ENCODE results near the gene MARCHF3.

MARCHF3 gene

DNA sequence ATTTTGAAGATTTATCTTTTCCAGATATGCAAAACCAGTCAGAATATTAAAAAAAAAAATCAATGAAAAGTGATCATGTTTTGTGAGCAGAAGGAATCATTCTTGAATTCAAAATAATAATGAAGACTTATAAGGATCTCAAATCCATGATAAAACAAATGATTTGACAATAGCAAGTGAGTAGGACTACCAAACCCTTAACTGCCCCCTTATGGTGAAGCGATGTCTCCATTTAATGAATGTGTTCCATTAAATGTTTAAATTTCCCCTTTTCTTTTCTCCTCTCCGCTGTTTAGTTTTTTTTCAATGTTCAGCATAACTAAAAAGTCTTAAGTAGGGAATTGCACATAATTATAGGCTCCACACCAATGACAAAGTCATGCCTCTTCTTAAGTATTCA is 12.2 kb upstream of the MARCHF3 start:
- TF ChIP-seq, protein P1, sequence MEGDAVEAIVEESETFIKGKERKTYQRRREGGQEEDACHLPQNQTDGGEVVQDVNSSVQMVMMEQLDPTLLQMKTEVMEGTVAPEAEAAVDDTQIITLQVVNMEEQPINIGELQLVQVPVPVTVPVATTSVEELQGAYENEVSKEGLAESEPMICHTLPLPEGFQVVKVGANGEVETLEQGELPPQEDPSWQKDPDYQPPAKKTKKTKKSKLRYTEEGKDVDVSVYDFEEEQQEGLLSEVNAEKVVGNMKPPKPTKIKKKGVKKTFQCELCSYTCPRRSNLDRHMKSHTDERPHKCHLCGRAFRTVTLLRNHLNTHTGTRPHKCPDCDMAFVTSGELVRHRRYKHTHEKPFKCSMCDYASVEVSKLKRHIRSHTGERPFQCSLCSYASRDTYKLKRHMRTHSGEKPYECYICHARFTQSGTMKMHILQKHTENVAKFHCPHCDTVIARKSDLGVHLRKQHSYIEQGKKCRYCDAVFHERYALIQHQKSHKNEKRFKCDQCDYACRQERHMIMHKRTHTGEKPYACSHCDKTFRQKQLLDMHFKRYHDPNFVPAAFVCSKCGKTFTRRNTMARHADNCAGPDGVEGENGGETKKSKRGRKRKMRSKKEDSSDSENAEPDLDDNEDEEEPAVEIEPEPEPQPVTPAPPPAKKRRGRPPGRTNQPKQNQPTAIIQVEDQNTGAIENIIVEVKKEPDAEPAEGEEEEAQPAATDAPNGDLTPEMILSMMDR (IDR thresholded peaks at IDR 0.05; ENCODE audit: extremely low read depth, missing control alignments): no peak
- DNase-seq (ENCODE audit: low spot score): no peak

DNA sequence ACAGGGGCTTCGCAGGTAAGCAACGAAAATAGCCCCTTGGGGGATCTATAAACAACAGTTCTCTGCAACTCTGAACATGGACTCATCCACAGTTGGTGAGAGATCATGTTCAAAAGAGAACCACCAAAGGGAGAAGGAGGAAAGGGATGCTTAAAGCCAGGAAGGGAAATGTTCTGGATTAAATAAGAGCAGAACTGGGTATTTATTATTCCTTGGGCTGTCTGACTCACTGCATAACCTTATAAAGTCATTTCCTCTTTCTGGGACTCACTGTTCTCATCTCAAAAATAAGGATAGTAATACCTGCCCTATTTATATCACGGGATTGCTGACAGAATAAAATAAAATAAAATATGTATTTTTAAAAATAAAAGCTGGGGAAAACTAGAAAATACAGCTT is 11.2 kb upstream of the MARCHF3 start:
- TF ChIP-seq, protein P1 (IDR thresholded peaks at IDR 0.05; ENCODE audit: extremely low read depth, missing control alignments): no peak
- DNase-seq (ENCODE audit: low spot score): no peak

DNA sequence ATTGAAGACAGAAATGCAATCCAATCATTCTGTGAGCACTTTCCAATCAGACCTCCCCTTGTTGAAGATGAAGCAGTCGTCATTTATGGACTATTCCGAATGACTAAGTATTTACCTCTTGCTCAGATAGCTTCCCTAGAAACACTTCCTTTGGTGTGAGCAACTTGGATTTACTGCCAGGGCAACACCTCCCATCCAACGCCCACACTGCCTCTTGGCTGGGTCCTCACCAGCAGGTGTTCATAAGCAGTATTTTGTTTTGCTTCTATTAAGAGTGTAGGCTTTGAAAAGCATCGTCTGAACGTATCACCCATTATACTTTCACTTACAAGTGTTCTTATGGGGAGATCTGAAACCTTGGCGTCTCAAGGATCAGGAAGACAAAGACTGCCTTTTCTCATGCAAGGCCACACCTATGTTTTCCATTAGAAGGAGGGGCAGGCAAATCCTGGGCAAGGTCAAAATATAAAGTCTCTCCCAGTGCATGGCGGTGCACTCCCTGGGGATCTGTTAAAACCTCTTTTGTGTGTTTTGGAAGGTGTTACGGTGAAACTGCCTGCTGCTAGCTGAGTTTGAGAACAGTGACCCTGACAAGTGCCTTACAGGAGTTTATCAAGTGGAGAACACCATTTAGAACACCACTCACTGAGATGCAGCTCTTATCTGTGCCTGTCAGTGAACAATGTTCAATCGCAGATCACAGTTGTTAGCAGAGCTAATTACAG is 10.6 kb upstream of the MARCHF3 start:
- TF ChIP-seq, protein P1 (IDR thresholded peaks at IDR 0.05; ENCODE audit: extremely low read depth, missing control alignments): no peak
- no peak for DNase-seq (ENCODE audit: low spot score)

DNA sequence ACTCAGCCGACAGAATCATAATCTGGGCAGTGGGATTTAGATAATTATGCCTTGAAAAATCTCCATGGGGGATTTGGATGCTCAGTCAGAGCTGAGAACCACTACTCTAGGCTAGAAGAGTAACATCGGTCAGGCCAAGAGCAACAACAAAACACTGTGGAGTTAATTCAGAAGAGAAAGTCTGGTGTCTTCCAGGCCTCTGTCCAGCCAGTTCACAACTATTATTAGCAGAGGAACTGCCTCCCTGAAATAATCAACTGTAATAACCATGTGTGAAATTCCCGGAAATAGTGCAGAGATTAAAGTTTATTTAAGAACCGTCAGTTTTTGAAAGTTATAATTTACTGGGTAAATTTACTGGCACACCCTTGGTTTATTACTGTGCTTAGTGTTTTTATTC is 8.2 kb upstream of the MARCHF3 start:
- TF ChIP-seq, protein P1 (IDR thresholded peaks at IDR 0.05; ENCODE audit: extremely low read depth, missing control alignments): no peak
- DNase-seq (ENCODE audit: low spot score): no peak

DNA sequence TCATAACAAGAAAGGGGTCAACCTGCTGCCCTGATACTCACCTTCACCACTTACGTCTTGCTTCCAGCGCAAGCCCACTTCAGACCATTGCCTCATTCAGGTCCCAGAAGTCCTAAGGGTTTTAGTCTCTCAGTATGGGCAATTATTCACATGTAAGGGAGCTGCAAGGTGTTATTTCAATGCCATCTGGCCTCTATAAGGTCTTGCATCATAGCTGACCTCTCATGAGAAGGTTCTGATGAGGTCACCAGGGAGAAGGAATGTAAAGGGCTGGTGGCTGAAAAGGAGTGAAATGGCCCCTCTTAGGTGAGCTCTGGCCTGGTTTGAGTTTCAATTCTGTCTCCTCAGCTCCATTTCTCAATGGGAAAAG is 1.5 kb upstream of the MARCHF3 start:
- no peak for DNase-seq (ENCODE audit: low spot score)
- TF ChIP-seq, protein P1 (IDR thresholded peaks at IDR 0.05; ENCODE audit: extremely low read depth, missing control alignments): no peak

DNA sequence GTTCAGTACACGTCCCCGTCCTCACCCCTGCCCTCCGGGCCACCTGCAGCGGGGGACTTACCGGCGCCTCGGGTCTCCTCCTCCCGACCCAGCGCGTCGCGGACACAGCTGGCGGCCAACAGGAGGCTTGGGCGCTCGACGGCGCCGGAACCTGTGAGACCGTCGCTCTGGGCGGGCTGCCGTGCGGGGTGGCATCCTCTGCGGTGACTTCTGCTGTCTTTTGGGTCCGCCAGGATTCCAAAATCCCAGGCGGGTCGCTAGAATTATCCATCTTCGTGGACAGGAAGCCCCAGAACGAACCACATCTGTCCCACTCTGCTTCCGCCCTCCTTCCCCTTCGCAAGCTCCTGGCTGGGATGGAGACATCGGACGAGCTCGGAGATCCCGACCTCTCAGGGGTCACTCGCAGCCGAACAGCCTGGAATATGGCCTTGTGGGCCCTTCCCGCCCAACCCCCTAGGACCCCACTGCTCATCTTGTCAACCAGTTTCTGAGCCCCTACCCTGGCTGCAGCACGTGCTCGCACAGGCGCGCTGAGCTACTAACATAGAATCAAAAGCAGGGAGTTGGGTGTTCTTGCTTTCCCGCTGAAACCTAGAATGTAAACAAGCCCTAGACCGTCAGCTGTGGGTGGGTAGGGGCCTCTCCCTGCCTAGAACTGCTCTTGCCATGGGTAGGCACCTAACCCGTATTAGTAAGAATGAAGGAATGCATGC is 947 bp upstream of the MARCHF3 start:
- TF ChIP-seq, protein P1 (IDR thresholded peaks at IDR 0.05; ENCODE audit: extremely low read depth, missing control alignments): no peak
- no peak for DNase-seq (ENCODE audit: low spot score)

DNA sequence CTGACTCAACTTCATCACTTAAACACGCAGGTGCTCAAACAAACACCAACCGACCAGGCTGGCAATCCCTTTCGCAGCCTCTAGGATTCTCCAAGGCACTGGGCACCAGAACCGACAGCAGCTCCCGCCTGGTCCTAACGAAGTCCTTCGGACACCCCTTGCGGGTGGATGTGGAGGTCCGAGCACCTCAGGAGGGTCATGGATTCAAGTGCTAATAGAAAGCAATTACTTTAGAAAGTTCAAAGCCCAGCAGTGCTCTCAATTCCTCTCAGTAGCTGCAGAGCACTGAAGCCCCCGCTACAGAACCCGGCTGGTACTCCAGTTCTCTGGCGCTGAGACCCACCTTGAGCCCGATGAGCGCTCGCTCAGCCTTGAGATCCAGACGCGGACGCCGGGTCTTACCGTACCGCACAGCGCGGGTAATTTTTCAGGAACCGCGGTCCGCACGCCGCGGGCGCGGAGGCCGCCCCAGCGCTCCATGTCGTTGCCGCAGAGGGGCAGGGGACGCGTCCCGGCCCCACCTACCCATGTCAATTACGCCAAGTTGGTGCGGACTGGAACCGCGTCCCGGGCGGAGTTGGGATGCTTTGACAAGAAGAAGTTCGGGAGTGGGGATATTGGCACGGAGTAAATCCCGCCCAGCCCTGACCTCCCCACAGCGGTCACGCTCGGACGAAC is 638 bp downstream of the MARCHF3 start:
- peak; percentile 38 for DNase-seq (ENCODE audit: low spot score)
- TF ChIP-seq, protein P1 (IDR thresholded peaks at IDR 0.05; ENCODE audit: extremely low read depth, missing control alignments): no peak

All from GM20000 (cell line).